K562 (cell line): Measurements from ENCODE around the gene NMNAT3. TPM values are rescaled to one million over a fixed set of nuclear protein-coding genes. Genes with fewer than 3 reads are reported as not detected.

ENCODE experiments used
- ATAC-seq: fragments of 200-7000 bp; cut with Tn5 transposase; 3 replicates; pipeline ENCODE4 v1.9.1; 2020; ENCODE audit warnings: moderate library complexity
- BruUV-seq: library from RNA; stranded (reverse); fragments of 400-500 nt; replicated peaks from 2 replicates; lab custom pipeline; 2021; lab: Mats Ljungman, UMichigan
- CTCF ChIA-PET: fragments of 300-600 bp; formaldehyde crosslinking; extraction: SDS; loops from one replicate; lab custom pipeline; 2021; ENCODE audit warnings: low intra/inter-chr PET ratio; lab: Yijun Ruan, JAX
- POLR2A ChIA-PET: fragments of 300-600, 350-650 bp; sonication (Branson Sonifier 250); formaldehyde crosslinking; extraction: SDS; loops from one replicate; lab custom pipeline; 2021; ENCODE audit warnings: antibody characterized with exemption, inconsistent platforms; lab: Yijun Ruan, JAX
- DNase-seq, 4 experiments: peaks; one replicate each; pipeline versions ENCODE4 v3.0.0 to v3.0.0-alpha.2; 2011 to 2018; ENCODE audit warnings: low spot score in 3 of 4, mixed read lengths in 3 of 4; ENCODE audit errors: extremely low read depth in 1 of 4
- FAIRE-seq: peaks from 2 replicates; lab custom pipeline; 2011; peaks lifted over from hg19 to GRCh38; lab: Jason Lieb, UNC
- H2AFZ ChIP-seq: 2 replicates; pipeline ENCODE4 v1.6.0; 2011; ENCODE audit warnings: low read depth, low read length, control low read depth, inconsistent platforms
- H3K27ac ChIP-seq: fragments of 200-600 bp; 3 replicates; pipeline ENCODE4 v1.8.0; 2011; ENCODE audit warnings: low read depth, mild to moderate bottlenecking, control low read depth, inconsistent platforms, low read length, moderate library complexity, mixed read lengths; ENCODE audit errors: extremely low read depth
- H3K27me3 ChIP-seq, 2 experiments: fragments of 300-600 bp in 1 of 2; 2 replicates in 1 of 2; 3 replicates in 1 of 2; pipeline versions ENCODE4 v1.6.0 to v1.8.0; 2011; ENCODE audit warnings: inconsistent platforms in 2 of 2, low read length in 2 of 2, mild to moderate bottlenecking in 1 of 2, mixed read lengths in 1 of 2, moderate library complexity in 1 of 2; ENCODE audit not compliant: control insufficient read depth in 2 of 2, insufficient read depth in 2 of 2
- H3K36me3 ChIP-seq: fragments of 300-600 bp; 3 replicates; pipeline ENCODE4 v1.8.0; 2011; ENCODE audit warnings: mild to moderate bottlenecking, low read length, inconsistent platforms; ENCODE audit not compliant: control insufficient read depth, insufficient read depth
- H3K4me1 ChIP-seq, 2 experiments: fragments of 200-600 bp in 1 of 2; replicated peaks in 1 of 2; 2 replicates in 1 of 2; 3 replicates in 1 of 2; pipeline versions ENCODE4 v1.5.1 to v1.8.0; 2011; ENCODE audit warnings: inconsistent platforms in 2 of 2, low read length in 2 of 2, mild to moderate bottlenecking in 1 of 2, mixed read lengths in 1 of 2, moderate library complexity in 1 of 2; ENCODE audit not compliant: control insufficient read depth in 2 of 2, insufficient read depth in 2 of 2
- H3K4me2 ChIP-seq: 2 replicates; pipeline ENCODE4 v1.6.1; 2011; ENCODE audit warnings: low read length, control low read depth, inconsistent platforms, mixed read lengths; ENCODE audit not compliant: insufficient read depth
- H3K4me3 ChIP-seq: fragments of 200-600 bp; sonication (generic), shearing (Covaris generic); 2 replicates; pipeline ENCODE4 v1.5.1; 2016; ENCODE audit warnings: control low read depth, inconsistent platforms
- H3K79me2 ChIP-seq: fragments of 200-600 bp; 3 replicates; pipeline ENCODE4 v1.8.0; 2011; ENCODE audit warnings: low read length, inconsistent platforms; ENCODE audit not compliant: control insufficient read depth, insufficient read depth
- H3K9ac ChIP-seq, 2 experiments: 2 replicates each; pipeline versions ENCODE4 v1.6.0 to v1.6.1; 2011; ENCODE audit warnings: low read depth in 2 of 2, low read length in 2 of 2, control low read depth in 1 of 2, inconsistent platforms in 1 of 2, mild to moderate bottlenecking in 1 of 2, mixed read lengths in 1 of 2; ENCODE audit not compliant: insufficient read depth in 1 of 2
- H3K9me1 ChIP-seq: one replicate; pipeline ENCODE4 v1.6.0; 2011; ENCODE audit warnings: inconsistent platforms, mild to moderate bottlenecking, low read length, moderate library complexity; ENCODE audit not compliant: control insufficient read depth, insufficient read depth
- H3K9me3 ChIP-seq: replicated peaks from 2 replicates; pipeline ENCODE4 v1.5.1; 2011; ENCODE audit warnings: low read depth, low read length, inconsistent platforms; ENCODE audit not compliant: control insufficient read depth, insufficient read depth
- H4K20me1 ChIP-seq: replicated peaks from 2 replicates; pipeline ENCODE4 v1.6.1; 2011; ENCODE audit warnings: low read length, inconsistent platforms, mixed read lengths; ENCODE audit not compliant: control insufficient read depth, insufficient read depth
- ELF4 ChIP-seq: fragments of 450-650 bp; formaldehyde crosslinking; IDR thresholded peaks from 2 replicates; pipeline ENCODE4 v1.4.0; 2022; ENCODE audit warnings: missing genetic modification characterization
- ETV1 ChIP-seq: fragments of 450-650 bp; conservative IDR thresholded peaks from 2 replicates; pipeline ENCODE4 v1.6.1; 2016; ENCODE audit warnings: missing genetic modification characterization, control low read depth, low read depth, missing compliant biosample characterization
- KLF16 ChIP-seq: IDR thresholded peaks from 2 replicates; pipeline ENCODE4 v1.6.1; 2016; ENCODE audit warnings: antibody characterized with exemption
- MYBL2 ChIP-seq, 2 experiments: fragments of 450-650 bp in 1 of 2; sonication (generic) in 1 of 2; formaldehyde crosslinking in 1 of 2; IDR thresholded peaks; 2 replicates each; pipeline versions ENCODE4 v1.6.1 to v1.8.1; 2017 to 2022; ENCODE audit warnings: borderline replicate concordance in 1 of 2, inconsistent platforms in 1 of 2, low read depth in 1 of 2, mild to moderate bottlenecking in 1 of 2, missing genetic modification reagents in 1 of 2, moderate library complexity in 1 of 2
- RAD21 ChIP-seq, 2 experiments: fragments of 250-450 bp in 1 of 2; fragments of 450-650 bp in 1 of 2; sonication (Bioruptor Pico) in 1 of 2; formaldehyde crosslinking in 1 of 2; IDR thresholded peaks in 1 of 2; conservative IDR thresholded peaks in 1 of 2; 2 replicates each; pipeline versions ENCODE4 v1.4.0 to v1.8.0; 2020 to 2022; ENCODE audit warnings: mild to moderate bottlenecking in 2 of 2, moderate library complexity in 1 of 2
- SMC3 ChIP-seq: conservative IDR thresholded peaks from 2 replicates; pipeline ENCODE4 v1.6.1; 2011; ENCODE audit warnings: low read depth, low read length, improper control_type of control experiment; ENCODE audit not compliant: insufficient read depth
- SPI1 ChIP-seq: IDR thresholded peaks from 2 replicates; pipeline ENCODE4 v1.6.1; 2011; ENCODE audit warnings: low read depth, low read length, control low read depth, borderline replicate concordance
- WGBS: fragments of 100-300 bp; shearing (Covaris generic); methylation state at CpG from one replicate; pipeline ENCODE4 v1.1.6; 2016; ENCODE audit warnings: low coverage, mixed read lengths; ENCODE audit not compliant: insufficient coverage; ENCODE audit errors: missing lambda C conversion rate; 5-methylcytosine and 5-hydroxymethylcytosine counted together
- in situ Hi-C: fragments of 300-500 bp; cut with MboI; formaldehyde crosslinking; loops from 4 replicates; pipeline ENCODE4 v1.15.0; 2018; ENCODE audit warnings: inconsistent platforms, mixed read lengths
- intact Hi-C: fragments of 100-400 bp; cut with micrococcal nuclease; formaldehyde crosslinking; loops from 2 replicates; pipeline ENCODE4 v1.14.2; 2022
- polyA plus RNA-seq, 8 experiments: library from polyadenylated mRNA; depleted of rRNA in 4 of 8; stranded (reverse) in 5 of 8; unstranded in 3 of 8; fragments of >200 nt; fragmentation: Nextera tagmentation in 2 of 8; fragmentation: Illumina TruSeq in 1 of 8; extraction: Ambion mirVana in 2 of 8; extraction: Trizol in 1 of 8; gene quantifications; 2 replicates each; pipeline versions ENCODE4 v1.2.1 to v1.2.3, GENCODE V29; 2011 to 2014; ENCODE audit warnings: inconsistent platforms in 1 of 8, missing spikeins in 1 of 8
- total RNA-seq, 7 experiments: library from RNA; depleted of rRNA in 6 of 7; stranded (reverse); fragments of >200 nt in 6 of 7; fragmentation: Illumina TruSeq in 2 of 7; extraction: Trizol in 2 of 7; gene quantifications; 2 replicates each; pipeline versions ENCODE4 v1.2.1 to v1.2.3, GENCODE V29; 2011 to 2021; ENCODE audit warnings: low replicate concordance in 1 of 7
- TF ChIP-seq, protein P1 (sequence below): fragments of 450-650 bp; IDR thresholded peaks from 2 replicates; pipeline ENCODE4 v1.6.1; 2016; ENCODE audit warnings: antibody characterized with exemption
- TF ChIP-seq, protein P2 (sequence below), 3 experiments: IDR thresholded peaks in 2 of 3; conservative IDR thresholded peaks in 1 of 3; 2 replicates each; pipeline ENCODE4 v1.5.1; 2011 to 2012; ENCODE audit warnings: low read length in 3 of 3, mild to moderate bottlenecking in 3 of 3, control low read depth in 2 of 3, improper control_type of control experiment in 1 of 3, inconsistent platforms in 1 of 3, low read depth in 1 of 3, mixed read lengths in 1 of 3, moderate library complexity in 1 of 3; ENCODE audit not compliant: insufficient read depth in 2 of 3

Gene NMNAT3
- total and polyA plus RNA-seq, 9 of the 15 experiments (the other 6 are each of a cell fraction or from before 2014, with no cell fraction given), result 2.3 to 12.5 (median 6.6) TPM

- TF ChIP-seq MYBL2 (IDR thresholded peaks at IDR 0.05; ENCODE audit: low read depth) (no peak), MYBL2 (CRISPR knock-in tag; IDR thresholded peaks at IDR 0.05; ENCODE audit: borderline replicate concordance) (no peak), KLF16 (no peak)
Measured at GRCh38 chr3:139630542-139630941, 47.2 kb downstream of the NMNAT3 start (continued).

- 7% methylated on average over 3 of the region's 3 CpGs for WGBS
- Histone ChIP-seq H4K20me1 (no peaks in the 10 kb centered on the region), H3K79me2 (no peaks in the 10 kb centered on the region), H2AFZ (no peak overlapping the region), H3K27me3 (peaks cover 0 to 5% of the 10 kb centered on the region in 2 experiments; a peak in 1 of 5 replicates), H3K4me3 (no peak overlapping the region), H3K36me3 (no peaks in the 10 kb centered on the region), H3K9me1 (no peaks in the 10 kb centered on the region), H3K9me3 (no peaks in the 10 kb centered on the region; the same call in 1 of the 2 replicates), H3K4me2 (no peak overlapping the region), H3K4me1 (no peaks in the 10 kb centered on the region), H3K27ac (no peak overlapping the region), H3K9ac (no peak overlapping the region)
- DNase-seq, result peak in 2 of 4 experiments; percentile 9 to 22
- no TSS peak for BruUV-seq
- FAIRE-seq, result peak; percentile 59
- CTCF ChIA-PET, result no interaction called here
- peak; percentile 83 for ATAC-seq
- in situ Hi-C loops, result no loop called here
- TF ChIP-seq, protein P1, sequence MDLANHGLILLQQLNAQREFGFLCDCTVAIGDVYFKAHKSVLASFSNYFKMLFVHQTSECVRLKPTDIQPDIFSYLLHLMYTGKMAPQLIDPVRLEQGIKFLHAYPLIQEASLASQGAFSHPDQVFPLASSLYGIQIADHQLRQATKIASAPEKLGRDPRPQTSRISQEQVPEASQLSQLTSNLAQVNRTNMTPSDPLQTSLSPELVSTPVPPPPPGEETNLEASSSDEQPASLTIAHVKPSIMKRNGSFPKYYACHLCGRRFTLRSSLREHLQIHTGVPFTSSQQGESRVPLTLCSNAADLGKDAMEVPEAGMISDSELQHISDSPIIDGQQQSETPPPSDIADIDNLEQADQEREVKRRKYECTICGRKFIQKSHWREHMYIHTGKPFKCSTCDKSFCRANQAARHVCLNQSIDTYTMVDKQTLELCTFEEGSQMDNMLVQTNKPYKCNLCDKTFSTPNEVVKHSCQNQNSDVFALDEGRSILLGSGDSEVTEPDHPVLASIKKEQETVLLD, result no peak
- TF ChIP-seq ELF4 (CRISPR knock-in tag) (no peak), RAD21 (CRISPR knock-in tag; conservative IDR thresholded peaks at IDR 0.05 in 1 of 2, IDR thresholded peaks at IDR 0.05 in 1 of 2) (0 out of 4 replicates have a peak, but pooled peaks of 1 of the 2 experiments have one; percentile 29), SPI1 (peak; percentile 37; the same call in 1 of the 2 replicates), SMC3 (0 out of 2 replicates have a peak, but pooled peaks have one; percentile 19), ETV1 (tag) (peak; percentile 19; the same call in 1 of the 2 replicates)
- TF ChIP-seq, protein P2, sequence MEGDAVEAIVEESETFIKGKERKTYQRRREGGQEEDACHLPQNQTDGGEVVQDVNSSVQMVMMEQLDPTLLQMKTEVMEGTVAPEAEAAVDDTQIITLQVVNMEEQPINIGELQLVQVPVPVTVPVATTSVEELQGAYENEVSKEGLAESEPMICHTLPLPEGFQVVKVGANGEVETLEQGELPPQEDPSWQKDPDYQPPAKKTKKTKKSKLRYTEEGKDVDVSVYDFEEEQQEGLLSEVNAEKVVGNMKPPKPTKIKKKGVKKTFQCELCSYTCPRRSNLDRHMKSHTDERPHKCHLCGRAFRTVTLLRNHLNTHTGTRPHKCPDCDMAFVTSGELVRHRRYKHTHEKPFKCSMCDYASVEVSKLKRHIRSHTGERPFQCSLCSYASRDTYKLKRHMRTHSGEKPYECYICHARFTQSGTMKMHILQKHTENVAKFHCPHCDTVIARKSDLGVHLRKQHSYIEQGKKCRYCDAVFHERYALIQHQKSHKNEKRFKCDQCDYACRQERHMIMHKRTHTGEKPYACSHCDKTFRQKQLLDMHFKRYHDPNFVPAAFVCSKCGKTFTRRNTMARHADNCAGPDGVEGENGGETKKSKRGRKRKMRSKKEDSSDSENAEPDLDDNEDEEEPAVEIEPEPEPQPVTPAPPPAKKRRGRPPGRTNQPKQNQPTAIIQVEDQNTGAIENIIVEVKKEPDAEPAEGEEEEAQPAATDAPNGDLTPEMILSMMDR (IDR thresholded peaks at IDR 0.05 in 2 of 3, conservative IDR thresholded peaks at IDR 0.05 in 1 of 3; ENCODE audit: insufficient read depth in 2 of 3, low read depth in 1 of 3, low read length in 3 of 3), result peak; percentile 45 to 59 (median 51)
- intact Hi-C loops, result no loop called here
- POLR2A ChIA-PET, result no interaction called here
Measured at GRCh38 chr3:139629033-139629432, 48.7 kb downstream of the NMNAT3 start.
